Measurements from ENCODE around the gene SLC25A29. TPM values are rescaled to one million over a fixed set of nuclear protein-coding genes. Genes with fewer than 3 reads are reported as not detected.

The SLC25A29 gene
- total RNA-seq, 1 experiment from 2014 or later = 179 TPM

- H3K36me3 Mint-ChIP-seq = peaks cover 56% of the 10 kb centered on the region
- DNase-seq (ENCODE audit: low spot score) (no peak), ATAC-seq (no peak)
- H3K27ac Mint-ChIP-seq = no peak overlapping the region
- H3K9me3 Mint-ChIP-seq = no peaks in the 10 kb centered on the region
- ChIA-PET CTCF (interaction anchor here (0.6 kb wide), 1 partner anchor 98 kb away, joined by 3 read pairs; no protein-coding TSS in a partner anchor), POLR2A (interaction anchor here (0.6 kb wide), 1 partner anchor 21 kb away, joined by 3 read pairs; no protein-coding TSS in a partner anchor)
- H3K4me1 Mint-ChIP-seq = no peaks in the 10 kb centered on the region
- H3K4me3 Mint-ChIP-seq = no peak overlapping the region
- TF ChIP-seq GABPB1 (CRISPR knock-in tag; IDR thresholded peaks at IDR 0.05) (no peak), AR (CRISPR knock-in tag; IDR thresholded peaks at IDR 0.05) (no peak), OVOL2 (CRISPR knock-in tag; IDR thresholded peaks at IDR 0.05; ENCODE audit: borderline replicate concordance) (no peak), MXD4 (CRISPR knock-in tag; IDR thresholded peaks at IDR 0.05; ENCODE audit: borderline replicate concordance) (no peak), ZNF512 (CRISPR knock-in tag; IDR thresholded peaks at IDR 0.05; ENCODE audit: borderline replicate concordance) (no peak), SMAD4 (CRISPR knock-in tag; IDR thresholded peaks at IDR 0.05) (no peak), ZMAT4 (CRISPR knock-in tag; IDR thresholded peaks at IDR 0.05) (no peak)
- no peaks in the 10 kb centered on the region; the same call in 1 of the 2 replicates for H3K27me3 Mint-ChIP-seq (ENCODE audit: low read depth)
These were observed 35.2 kb upstream of the SLC25A29 start for GRCh38 chr14:100341301-100342031.

GRCh38 chr14:100340423-100340813 is 34.2 kb upstream of the SLC25A29 start:
- DNase-seq (ENCODE audit: low spot score) = no peak
- Mint-ChIP-seq H3K9me3 (no peaks in the 10 kb centered on the region), H3K27me3 (ENCODE audit: low read depth) (no peaks in the 10 kb centered on the region; the same call in 1 of the 2 replicates), H3K4me1 (no peaks in the 10 kb centered on the region), H3K36me3 (peaks cover 50% of the 10 kb centered on the region), H3K27ac (no peak overlapping the region), H3K4me3 (no peak overlapping the region)
- ChIA-PET CTCF (no interaction called here), POLR2A (no interaction called here)
- TF ChIP-seq SMAD3 (CRISPR knock-in tag; IDR thresholded peaks at IDR 0.05; ENCODE audit: borderline replicate concordance) = no peak
- no peak for ATAC-seq

GRCh38 chr14:100339766-100340422 is 33.6 kb upstream of the SLC25A29 start:
- no peaks in the 10 kb centered on the region; the same call in 1 of the 2 replicates for H3K27me3 Mint-ChIP-seq (ENCODE audit: low read depth)
- no peak overlapping the region for H3K27ac Mint-ChIP-seq
- no peaks in the 10 kb centered on the region for H3K9me3 Mint-ChIP-seq
- DNase-seq (ENCODE audit: low spot score) = no peak
- ChIA-PET CTCF (interaction anchor here (1.3 kb wide), 1 partner anchor 37 kb away, joined by 4 read pairs; no protein-coding TSS in a partner anchor), POLR2A (no interaction called here)
- H3K36me3 Mint-ChIP-seq = peaks cover 48% of the 10 kb centered on the region
- H3K4me1 Mint-ChIP-seq = no peaks in the 10 kb centered on the region
- ATAC-seq = no peak
- no peak overlapping the region for H3K4me3 Mint-ChIP-seq
- TF ChIP-seq ZNF121 (CRISPR knock-in tag; IDR thresholded peaks at IDR 0.05) (no peak), NR2C2 (CRISPR knock-in tag; IDR thresholded peaks at IDR 0.05) (no peak), JAZF1 (CRISPR knock-in tag; IDR thresholded peaks at IDR 0.05) (no peak), IRF1 (CRISPR knock-in tag; IDR thresholded peaks at IDR 0.05) (no peak), HMGA2 (CRISPR knock-in tag; IDR thresholded peaks at IDR 0.05) (no peak), ZBTB21 (CRISPR knock-in tag; IDR thresholded peaks at IDR 0.05; ENCODE audit: borderline replicate concordance) (no peak), PRDM15 (CRISPR knock-in tag; IDR thresholded peaks at IDR 0.05) (no peak), ZNF138 (CRISPR knock-in tag; conservative IDR thresholded peaks at IDR 0.05) (no peak), ZBTB43 (CRISPR knock-in tag; IDR thresholded peaks at IDR 0.05) (no peak), MXD4 (CRISPR knock-in tag; IDR thresholded peaks at IDR 0.05; ENCODE audit: borderline replicate concordance) (no peak)
